OCI-LY3 (cell line): ENCODE data around the gene AHNAK.

Source experiments
- CTCF ChIP-seq: fragments of 200-600, 300-600 bp; sonication (generic); IDR thresholded peaks from 2 replicates; pipeline ENCODE4 v1.5.1; 2014; ENCODE audit warnings: antibody characterized with exemption, low read length, low read depth
- EZH2phosphoT487 ChIP-seq: fragments of 200-600 bp; shearing (Covaris generic); IDR thresholded peaks from 2 replicates; pipeline ENCODE4 v1.6.1; 2018; ENCODE audit warnings: antibody characterized with exemption, mixed run types, low read depth

GRCh38 chr11:62591448-62592145 lies 45.0 kb upstream of the AHNAK start, which contains the start of gene TUT1:
- TF ChIP-seq CTCF, result no peak; the same call in 1 of the 2 replicates
- no peak for TF ChIP-seq EZH2phosphoT487
